GM18519 (cell line): ENCODE results near the gene PPFIA3.
"Not testable (repeated sequence)": the region's sequence is repeated elsewhere in the genome, so short reads cannot be mapped to it uniquely, and the experiment has no call there.

ENCODE experiments used
- ATAC-seq: cut with Tn5 transposase; IDR thresholded peaks from one replicate; pipeline ENCODE4 v1.9.1; 2021; ENCODE audit warnings: mild to moderate bottlenecking, moderate library complexity; ENCODE audit not compliant: unreplicated experiment, low FRiP score

Gene PPFIA3

DNA sequence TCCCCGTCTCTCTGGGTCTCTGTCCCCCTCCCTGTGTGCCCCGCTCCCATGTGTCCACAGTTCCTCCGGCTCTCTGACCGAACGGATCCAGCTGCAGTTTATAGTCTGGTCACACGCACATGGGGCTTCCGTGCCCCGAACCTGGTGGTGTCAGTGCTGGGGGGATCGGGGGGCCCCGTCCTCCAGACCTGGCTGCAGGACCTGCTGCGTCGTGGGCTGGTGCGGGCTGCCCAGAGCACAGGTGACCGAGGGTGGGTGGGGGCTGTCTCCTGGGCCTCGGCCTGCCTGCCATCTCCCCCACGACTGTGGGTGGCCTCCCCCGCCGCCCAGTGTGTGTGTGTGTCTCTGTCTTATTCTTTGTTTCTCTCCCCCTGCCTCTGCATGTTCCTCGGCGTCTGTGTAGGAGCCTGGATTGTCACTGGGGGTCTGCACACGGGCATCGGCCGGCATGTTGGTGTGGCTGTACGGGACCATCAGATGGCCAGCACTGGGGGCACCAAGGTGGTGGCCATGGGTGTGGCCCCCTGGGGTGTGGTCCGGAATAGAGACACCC is 48.6 kb downstream of the PPFIA3 start:
- no peak for ATAC-seq

DNA sequence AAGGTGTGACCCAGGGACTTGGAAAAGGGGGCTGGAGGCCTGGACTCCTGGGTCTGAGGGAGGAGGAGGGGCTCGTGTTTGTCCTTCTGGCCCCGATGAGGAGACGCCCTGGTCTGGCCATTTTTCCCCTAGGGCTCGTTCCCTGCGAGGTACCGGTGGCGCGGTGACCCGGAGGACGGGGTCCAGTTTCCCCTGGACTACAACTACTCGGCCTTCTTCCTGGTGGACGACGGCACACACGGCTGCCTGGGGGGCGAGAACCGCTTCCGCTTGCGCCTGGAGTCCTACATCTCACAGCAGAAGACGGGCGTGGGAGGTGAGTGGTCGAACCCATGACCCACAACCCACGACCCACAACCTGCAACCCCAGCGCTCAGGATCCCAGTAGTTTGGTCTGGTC is 49.1 kb downstream of the PPFIA3 start:
- no peak for ATAC-seq

- no peak for ATAC-seq
Observed at GRCh38 chr19:49173198-49173597, 53.9 kb downstream of the PPFIA3 start.

DNA sequence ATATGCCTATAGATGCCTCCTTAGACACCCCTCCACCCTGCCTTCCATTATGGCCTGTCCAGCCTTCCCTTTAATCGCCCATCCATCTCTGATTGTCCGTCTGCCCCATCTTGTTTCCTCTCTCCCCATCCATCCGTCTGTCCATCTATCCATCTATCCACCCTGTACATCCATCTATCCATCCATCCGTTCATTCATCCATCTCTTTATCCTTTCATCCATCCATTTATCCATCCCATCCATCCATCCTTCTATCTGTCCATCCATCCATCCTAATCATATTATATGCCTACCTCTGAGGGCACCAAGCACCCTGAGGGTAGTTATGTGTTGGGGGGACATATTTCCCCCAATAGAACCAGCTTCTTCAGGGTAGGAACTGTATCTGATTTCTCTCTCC is 61.3 kb downstream of the PPFIA3 start:
- no peak for ATAC-seq

- not testable (repeated sequence) for ATAC-seq
Observed at GRCh38 chr19:49182010-49182847, 62.9 kb downstream of the PPFIA3 start.

DNA sequence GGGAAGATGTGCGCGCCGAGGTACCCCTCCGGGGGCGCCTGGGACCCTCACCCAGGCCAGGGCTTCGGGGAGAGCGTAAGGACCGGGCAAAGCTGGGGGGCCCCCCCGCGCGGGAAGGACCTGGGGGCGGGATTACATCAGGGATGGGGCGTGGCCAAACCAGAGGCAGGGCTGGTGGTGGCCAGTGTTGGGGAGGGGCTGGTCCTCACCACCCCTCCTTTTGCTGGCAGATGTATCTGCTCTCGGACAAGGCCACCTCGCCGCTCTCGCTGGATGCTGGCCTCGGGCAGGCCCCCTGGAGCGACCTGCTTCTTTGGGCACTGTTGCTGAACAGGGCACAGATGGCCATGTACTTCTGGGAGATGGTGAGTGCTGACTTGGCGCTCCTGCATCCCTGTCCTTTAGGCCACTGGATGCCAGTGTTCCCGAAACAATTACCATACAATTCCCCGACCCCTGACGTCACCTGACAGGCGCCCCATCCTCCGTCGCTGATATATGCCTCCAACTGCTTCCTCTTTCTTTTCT is 63.6 kb downstream of the PPFIA3 start:
- ATAC-seq: no peak

DNA sequence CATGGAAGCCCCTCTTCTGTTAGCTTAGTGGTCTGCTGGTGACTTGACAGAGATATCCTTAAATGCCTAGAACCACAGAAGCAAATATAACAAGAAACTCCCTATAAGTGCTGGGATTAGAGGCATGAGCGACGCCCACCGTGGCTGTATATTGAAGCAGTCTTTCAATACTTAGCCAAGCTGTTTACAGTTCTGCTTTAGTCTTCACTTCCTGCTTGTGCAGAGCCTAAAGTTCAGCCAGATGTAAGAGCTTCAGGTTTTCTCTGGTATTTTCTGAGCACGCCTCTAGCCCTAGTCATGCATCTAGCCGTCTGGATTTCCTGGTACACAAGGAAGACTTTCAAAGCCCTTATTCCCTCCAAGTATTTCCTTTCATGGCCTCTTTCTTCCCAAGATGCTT is 66.8 kb downstream of the PPFIA3 start:
- ATAC-seq: no peak

GRCh38 chr19:49188626-49189200 is 69.4 kb downstream of the PPFIA3 start:
- ATAC-seq: no peak

GRCh38 chr19:49189259-49189658 is 69.9 kb downstream of the PPFIA3 start:
- no peak for ATAC-seq

DNA sequence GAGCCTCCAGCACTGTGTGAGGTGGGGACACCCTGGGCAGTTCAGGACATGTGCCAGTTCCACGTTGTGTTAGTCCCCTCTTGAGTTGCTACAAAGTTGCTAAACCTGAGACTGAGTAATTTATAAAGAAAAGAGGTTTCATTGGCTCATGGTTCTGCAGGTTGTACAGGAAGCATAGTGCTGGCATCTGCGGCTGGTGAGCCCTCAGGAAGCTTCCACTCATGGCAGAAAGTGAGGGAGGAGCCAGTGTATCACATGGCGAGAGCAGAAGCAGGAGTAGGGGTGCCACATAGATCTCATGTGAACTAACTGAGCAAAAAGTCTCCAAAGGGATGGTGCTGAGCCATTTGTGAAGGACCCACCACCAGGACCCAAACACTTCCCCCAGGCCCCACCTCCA is 71.4 kb downstream of the PPFIA3 start:
- ATAC-seq: no peak

DNA sequence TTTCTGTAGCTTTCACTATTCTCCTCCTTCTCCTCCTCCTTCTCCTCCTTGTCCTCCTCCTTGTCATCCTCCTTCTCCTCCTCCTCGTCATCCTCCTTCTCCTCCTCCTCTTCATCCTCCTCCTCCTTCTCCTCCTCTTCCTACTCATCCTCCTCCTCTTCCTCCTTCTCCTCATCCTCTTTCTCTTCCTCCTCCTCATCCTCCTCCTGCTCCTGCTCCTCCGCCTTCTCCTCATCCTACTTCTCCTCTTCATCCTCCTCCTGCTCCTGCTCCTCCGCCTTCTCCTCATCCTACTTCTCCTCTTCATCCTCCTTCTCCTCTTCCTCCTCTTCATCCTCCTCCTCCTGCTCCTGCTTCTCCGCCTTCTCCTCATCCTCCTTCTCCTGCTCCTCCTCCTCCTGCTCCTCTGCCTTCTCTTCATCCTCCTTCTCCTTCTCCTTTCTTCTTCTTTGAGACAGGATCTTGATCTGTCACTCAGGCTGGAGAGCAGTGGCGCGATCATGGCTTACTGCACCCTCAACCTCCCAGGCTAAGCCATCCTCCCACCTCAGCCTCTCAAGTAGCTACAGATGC is 74.6 kb downstream of the PPFIA3 start:
- no peak for ATAC-seq

GRCh38 chr19:49194408-49194807 is 75.1 kb downstream of the PPFIA3 start:
- ATAC-seq: no peak

DNA sequence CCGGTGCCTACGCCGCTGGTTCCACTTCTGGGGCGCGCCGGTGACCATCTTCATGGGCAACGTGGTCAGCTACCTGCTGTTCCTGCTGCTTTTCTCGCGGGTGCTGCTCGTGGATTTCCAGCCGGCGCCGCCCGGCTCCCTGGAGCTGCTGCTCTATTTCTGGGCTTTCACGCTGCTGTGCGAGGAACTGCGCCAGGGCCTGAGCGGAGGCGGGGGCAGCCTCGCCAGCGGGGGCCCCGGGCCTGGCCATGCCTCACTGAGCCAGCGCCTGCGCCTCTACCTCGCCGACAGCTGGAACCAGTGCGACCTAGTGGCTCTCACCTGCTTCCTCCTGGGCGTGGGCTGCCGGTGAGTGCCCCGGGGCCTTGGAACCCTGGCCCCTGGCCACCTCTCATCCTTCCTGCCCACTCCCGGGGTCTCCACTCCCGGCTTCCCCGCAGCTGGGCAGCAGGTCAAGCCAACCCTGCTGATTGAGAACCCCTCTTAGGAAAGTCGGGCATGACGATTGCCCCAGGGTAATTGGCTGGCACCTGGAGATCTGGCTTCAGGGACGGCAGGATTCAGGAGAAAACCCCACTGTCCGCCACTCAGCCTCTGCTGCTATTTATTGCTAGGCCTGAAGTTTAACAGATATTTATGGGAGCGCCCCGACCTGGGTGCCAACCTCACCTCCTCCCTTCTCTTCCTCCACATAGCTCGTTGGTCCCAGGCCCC is 77.3 kb downstream of the PPFIA3 start:
- ATAC-seq: no peak

GRCh38 chr19:49200238-49200862 is 81.0 kb downstream of the PPFIA3 start:
- no peak for ATAC-seq
